Muscle layer of duodenum (tissue), 2 donors: ENCODE data around the gene DENND6A.

Source experiments
- H3K27ac ChIP-seq: one replicate; pipeline ENCODE4 v1.7.0; 2013; ENCODE audit warnings: mild to moderate bottlenecking, low read length
- H3K27me3 ChIP-seq: one replicate; pipeline ENCODE4 v1.7.0; 2013; ENCODE audit warnings: low read depth, mild to moderate bottlenecking, control low read depth, low read length
- H3K36me3 ChIP-seq, 2 donors: one replicate each; pipeline ENCODE4 v1.7.0; 2013; ENCODE audit warnings: low read length in 2 of 2, control low read depth in 1 of 2, mild to moderate bottlenecking in 1 of 2; ENCODE audit not compliant: insufficient read depth in 2 of 2, control insufficient read depth in 1 of 2
- H3K4me1 ChIP-seq, 2 donors: one replicate each; pipeline ENCODE4 v1.7.0; 2013; ENCODE audit warnings: low read length in 2 of 2, mild to moderate bottlenecking in 2 of 2, control low read depth in 1 of 2, moderate library complexity in 1 of 2; ENCODE audit not compliant: insufficient read depth in 2 of 2, control insufficient read depth in 1 of 2
- H3K4me3 ChIP-seq, 2 donors: one replicate each; pipeline ENCODE4 v1.7.0; 2013; ENCODE audit warnings: low read length in 2 of 2, low read depth in 1 of 2, mild to moderate bottlenecking in 1 of 2
- H3K9me3 ChIP-seq, 2 donors: one replicate each; pipeline ENCODE4 v1.7.0; 2013; ENCODE audit warnings: low read length in 2 of 2, control low read depth in 1 of 2, mild to moderate bottlenecking in 1 of 2; ENCODE audit not compliant: control insufficient read depth in 1 of 2
- donor health status: healthy.

The DENND6A gene

DNA sequence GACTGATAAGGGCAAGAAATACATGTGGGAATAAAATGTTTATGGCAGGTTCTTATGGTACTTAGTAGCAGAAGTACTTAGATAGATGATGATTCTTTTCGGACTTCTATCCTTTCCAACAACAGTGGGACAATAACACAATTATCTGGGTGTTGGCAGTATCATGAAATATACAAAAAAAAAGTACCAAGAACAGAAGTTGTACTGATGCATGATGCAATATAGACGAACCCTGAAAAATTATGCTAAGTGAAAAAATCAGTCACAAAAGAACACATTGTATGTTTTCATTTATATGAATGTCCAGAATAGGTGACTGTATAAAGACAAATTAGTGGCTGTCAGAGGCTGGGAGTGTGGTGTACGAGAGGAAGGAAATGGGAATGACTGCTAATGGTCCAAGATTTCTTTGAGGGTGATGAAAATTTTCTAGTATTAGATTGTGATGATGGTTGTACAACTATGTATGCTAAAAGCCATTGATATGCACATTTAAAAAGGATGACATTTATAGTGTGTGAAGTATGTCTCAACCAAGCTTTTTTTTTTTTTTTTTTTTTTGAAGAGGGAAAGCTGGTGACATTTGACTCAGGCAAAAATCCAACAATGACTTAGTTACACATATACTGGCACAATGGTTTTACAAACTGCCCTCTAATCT is 116.8 kb downstream of the DENND6A start:
- Histone ChIP-seq H3K36me3 (peaks cover 39 to 46% of the 10 kb centered on the region in 2 donors), H3K4me3 (no peak overlapping the region), H3K4me1 (peaks cover 0 to 18% of the 10 kb centered on the region in 2 donors), H3K27ac (no peak overlapping the region), H3K27me3 (no peaks in the 10 kb centered on the region), H3K9me3 (no peaks in the 10 kb centered on the region)
